PFSK-1 (cell line): Measurements from ENCODE around the gene TOE1.

Experiments used
- TAF1 ChIP-seq: IDR thresholded peaks from 2 replicates; pipeline ENCODE4 v1.6.1; 2012; ENCODE audit warnings: low read length, control low read depth, borderline replicate concordance; ENCODE audit not compliant: insufficient read depth
- TF ChIP-seq, protein P1 (sequence below), 2 experiments: IDR thresholded peaks; 2 replicates each; pipeline versions ENCODE4 v1.6.1 to v1.8.0; 2011 to 2012; ENCODE audit warnings: low read depth in 2 of 2, low read length in 2 of 2, control low read depth in 1 of 2, inconsistent platforms in 1 of 2, mild to moderate bottlenecking in 1 of 2, moderate library complexity in 1 of 2; ENCODE audit not compliant: insufficient read depth in 1 of 2

DNA sequence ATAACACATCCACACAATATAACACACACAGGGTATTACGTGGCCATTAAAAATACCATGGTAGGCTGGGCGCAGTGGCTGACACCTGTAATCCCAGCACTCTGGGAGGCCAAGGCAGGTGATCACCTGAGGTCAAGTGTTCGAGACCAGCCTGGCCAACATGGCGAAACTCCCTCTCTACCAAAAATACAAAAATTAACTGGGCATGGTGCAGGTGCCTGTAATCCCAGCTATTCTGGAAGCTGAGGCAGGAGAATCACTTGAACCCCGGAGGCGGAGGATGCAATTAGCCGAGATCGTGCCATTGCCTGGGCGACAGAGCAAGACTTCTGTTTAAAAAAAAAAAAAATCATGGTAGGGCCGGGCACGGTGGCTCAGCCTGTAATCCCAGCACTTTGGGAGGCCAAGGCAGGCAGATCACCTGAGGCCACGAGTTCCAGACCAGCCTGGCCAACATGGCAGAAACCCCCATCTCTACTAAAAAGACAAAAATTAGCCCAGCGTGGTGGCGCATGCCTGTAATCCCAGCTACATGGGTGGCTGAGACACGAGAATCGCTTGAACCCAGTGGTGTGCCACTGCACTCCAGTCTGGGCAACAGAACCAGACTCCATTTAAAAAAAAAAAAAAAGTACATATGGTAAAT, 37.3 kb upstream of the TOE1 start:
- no peak for TF ChIP-seq TAF1
- TF ChIP-seq, protein P1, sequence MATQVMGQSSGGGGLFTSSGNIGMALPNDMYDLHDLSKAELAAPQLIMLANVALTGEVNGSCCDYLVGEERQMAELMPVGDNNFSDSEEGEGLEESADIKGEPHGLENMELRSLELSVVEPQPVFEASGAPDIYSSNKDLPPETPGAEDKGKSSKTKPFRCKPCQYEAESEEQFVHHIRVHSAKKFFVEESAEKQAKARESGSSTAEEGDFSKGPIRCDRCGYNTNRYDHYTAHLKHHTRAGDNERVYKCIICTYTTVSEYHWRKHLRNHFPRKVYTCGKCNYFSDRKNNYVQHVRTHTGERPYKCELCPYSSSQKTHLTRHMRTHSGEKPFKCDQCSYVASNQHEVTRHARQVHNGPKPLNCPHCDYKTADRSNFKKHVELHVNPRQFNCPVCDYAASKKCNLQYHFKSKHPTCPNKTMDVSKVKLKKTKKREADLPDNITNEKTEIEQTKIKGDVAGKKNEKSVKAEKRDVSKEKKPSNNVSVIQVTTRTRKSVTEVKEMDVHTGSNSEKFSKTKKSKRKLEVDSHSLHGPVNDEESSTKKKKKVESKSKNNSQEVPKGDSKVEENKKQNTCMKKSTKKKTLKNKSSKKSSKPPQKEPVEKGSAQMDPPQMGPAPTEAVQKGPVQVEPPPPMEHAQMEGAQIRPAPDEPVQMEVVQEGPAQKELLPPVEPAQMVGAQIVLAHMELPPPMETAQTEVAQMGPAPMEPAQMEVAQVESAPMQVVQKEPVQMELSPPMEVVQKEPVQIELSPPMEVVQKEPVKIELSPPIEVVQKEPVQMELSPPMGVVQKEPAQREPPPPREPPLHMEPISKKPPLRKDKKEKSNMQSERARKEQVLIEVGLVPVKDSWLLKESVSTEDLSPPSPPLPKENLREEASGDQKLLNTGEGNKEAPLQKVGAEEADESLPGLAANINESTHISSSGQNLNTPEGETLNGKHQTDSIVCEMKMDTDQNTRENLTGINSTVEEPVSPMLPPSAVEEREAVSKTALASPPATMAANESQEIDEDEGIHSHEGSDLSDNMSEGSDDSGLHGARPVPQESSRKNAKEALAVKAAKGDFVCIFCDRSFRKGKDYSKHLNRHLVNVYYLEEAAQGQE (IDR thresholded peaks at IDR 0.05; ENCODE audit: insufficient read depth in 1 of 2, low read depth in 2 of 2, low read length in 2 of 2), result no peak
